ENCODE measurements around the gene CNTNAP2.

Gene CNTNAP2

DNA sequence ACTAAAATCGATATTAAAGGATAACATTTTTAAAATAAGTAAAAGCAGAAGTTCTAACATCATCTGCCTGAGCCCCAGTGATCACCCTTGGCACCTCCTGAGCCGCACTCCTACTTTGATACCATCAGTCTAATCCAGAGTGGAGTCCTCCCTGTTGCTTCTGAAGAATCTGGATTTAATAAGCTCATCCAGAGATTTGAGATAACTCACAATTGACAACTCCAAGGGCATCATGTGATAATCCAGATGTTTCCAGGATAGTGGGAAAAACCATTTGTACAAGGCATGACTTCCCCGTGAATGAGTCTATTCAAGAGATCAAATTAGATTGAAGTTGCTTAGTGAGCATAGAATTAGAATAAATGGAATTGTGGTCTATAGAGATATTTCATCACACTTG is 1998.2 kb downstream of the CNTNAP2 start:
- no peak for DNase-seq (ENCODE audit: low read depth in 2 of 2, low spot score in 1 of 2)

DNA sequence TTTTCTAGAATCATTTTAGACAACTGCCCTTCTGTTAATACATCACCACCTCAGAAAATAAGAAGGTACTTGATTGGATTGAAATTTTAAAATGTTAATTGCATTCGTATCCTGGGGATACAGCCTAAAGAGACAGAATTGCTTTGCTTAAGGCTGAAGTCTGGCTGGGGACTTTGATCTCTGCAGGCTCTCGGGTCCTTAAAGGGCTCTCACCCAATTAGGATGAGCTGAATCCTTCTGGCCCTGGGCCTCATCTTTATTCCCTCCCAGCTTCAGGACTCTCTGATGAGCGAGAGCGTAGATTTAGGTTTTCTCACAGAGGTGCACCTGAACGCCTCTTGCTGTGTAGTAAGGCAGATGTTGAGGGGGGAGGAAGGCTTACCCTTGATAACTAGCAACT is 1998.7 kb downstream of the CNTNAP2 start:
- no peak for DNase-seq (ENCODE audit: low read depth in 2 of 2, low spot score in 1 of 2)

DNA sequence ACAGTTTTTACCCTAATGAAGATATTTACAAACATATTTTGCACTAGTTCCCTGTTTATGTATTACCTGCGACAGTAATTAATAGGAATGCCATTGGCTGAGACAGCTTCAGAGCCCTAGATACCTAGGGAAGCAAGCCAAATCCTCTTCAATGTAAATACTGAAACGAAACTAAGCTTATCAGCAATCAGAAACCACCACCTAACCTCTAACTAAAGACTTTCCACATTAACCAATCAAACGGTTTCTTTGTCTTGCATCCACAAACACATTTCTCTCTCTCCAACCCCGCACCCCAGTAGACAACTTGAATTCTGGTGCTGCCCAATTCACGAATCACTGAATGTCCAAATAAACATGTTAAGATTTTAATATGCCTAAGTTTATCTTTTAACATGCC is 1999.6 kb downstream of the CNTNAP2 start:
- no peak for DNase-seq (ENCODE audit: low read depth in 2 of 2, low spot score in 1 of 2)

DNA sequence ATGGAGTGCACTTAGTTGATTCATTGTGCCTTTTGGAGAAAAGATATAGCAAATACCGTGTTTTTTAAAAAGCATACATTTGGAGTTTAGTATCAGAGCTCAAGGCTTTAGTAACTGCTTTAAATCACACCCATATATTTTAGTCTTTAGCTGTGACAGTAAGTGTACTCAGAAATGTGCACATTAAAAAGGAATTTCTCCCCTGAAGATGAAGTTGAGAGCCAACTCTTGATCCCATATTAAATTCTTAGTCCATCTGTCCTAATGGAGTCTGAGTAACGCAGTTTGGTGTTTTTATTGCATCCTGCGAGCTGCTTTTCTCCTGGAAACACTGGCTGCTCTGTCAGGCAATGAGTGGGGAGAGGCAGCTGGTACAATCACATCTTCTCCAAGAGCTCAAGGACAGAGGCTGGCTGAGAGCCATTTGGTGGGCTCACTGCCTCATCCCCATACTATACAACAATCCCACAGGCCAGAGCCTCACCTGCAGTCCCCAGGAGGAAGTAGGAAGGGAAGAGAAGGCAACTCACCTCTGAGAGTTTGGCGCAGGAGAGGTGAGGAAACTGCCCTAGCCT is 2000.3 kb downstream of the CNTNAP2 start:
- DNase-seq (ENCODE audit: low read depth in 2 of 2, low spot score in 1 of 2), result no peak

DNA sequence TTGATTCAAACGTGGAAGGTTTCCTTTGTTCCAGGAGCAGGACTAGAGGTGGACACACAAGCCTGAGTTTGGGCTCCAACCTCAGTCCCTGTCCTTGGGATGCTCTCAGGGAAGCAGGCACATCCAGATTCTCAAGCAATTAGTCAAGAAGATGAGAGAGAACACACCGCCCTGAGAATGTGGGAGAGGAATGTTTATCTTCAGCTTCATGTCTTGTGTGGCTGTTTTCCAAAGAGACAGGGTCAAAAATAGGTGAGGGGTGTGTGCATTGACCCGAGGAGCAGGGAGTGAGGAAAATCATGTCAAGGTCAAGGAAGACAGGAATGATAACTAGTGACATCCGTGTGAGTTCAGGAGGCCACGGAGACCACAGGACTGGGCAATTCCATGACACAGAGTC is 2001.8 kb downstream of the CNTNAP2 start:
- no peak for DNase-seq (ENCODE audit: low read depth in 2 of 2, low spot score in 1 of 2)

DNA sequence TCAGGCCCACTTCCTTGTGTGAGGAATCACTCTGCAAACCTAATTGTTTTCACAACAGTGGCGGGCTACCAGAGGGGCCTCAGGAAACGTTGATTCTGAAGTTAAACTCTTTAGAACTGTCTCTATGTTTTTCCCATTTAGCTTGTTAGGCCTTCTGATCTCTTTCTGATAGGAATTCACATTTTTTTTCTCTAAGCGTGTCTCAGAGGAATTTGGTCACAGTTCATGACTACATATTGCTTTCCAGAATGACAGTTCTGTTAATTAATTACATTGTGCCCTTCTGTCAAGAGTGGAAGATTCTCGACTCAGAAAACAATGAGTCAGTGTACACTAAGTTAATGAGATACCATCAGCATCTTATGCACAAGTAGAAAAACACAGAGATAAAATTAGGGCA is 2004.8 kb downstream of the CNTNAP2 start:
- no peak for DNase-seq (ENCODE audit: low read depth in 2 of 2, low spot score in 1 of 2)

DNA sequence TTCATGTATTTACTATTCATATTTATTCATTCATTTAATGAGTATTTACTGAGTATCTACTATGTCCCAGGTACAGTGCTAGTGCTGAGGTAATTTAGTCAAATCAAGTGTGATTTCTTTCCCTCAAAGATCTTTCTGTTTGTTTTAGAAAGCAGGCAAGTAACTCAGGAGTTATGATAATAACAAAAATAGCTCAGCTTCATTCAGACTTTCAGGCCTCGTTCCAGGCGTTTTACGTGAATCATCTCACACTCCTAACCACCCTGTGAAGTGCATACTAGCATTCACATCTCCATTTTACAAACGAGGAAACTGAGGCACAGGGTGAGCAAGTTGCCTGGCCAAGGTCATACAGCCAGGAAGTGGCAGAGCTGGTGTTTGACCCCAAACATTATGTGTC is 2005.2 kb downstream of the CNTNAP2 start:
- DNase-seq (ENCODE audit: low read depth in 2 of 2, low spot score in 1 of 2), result no peak

DNA sequence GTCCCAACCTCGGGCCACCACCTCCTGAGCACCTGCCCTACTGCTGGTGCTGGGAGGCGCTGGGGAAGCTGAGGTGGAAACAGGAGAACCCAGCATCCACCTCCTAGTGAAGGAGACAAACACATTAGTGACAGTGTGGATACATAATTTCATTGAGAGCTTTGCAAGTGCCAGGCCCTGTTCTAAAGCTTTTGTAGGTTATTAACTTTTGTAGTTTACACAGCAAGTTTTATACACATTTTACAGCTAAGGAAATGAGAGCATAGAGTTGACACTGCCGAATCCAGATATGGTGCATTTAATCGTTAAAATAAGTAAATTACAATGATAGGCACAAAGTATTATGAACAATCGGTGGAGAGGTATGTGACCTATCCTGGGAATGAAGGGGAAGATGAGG is 2007.9 kb downstream of the CNTNAP2 start:
- no peak for DNase-seq (ENCODE audit: low read depth in 2 of 2, low spot score in 1 of 2)

DNA sequence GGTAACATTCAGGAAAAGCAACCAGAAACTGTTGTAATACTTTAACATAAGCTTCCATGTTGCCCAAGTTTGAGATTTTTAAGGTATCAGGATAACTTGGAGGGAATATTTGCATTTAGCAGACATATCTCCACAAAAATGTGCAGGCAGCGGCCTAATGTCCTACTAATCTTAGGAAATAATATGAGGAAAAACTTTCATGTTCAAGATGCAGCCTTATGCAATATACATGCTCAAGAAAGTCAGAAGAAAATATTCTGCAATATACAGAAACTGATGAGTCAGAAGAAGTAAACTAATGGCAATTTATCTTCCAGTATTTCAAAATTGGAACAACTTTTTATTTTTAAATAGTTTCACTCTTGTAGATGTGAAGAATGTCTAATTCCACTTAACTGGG is 2010.8 kb downstream of the CNTNAP2 start:
- no peak for DNase-seq (ENCODE audit: low read depth in 2 of 2, low spot score in 1 of 2)

DNA sequence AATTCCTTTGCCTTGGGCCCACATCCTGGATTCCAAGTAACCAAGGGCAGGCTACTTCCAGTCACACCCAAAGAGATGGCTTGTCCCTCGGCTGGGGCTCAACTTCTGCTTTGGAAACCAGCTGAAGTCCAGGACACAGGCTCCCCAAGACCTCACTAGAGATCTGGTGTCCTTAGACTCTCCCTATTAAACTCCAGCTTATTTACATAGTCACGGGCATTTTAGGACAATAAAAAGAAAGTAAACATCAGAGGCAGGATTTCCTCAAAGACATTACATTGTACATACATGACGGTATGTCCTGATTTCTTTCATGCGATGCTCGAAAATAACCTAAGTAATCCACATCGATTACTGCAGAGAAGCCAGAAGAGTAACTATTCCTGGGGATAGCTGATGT is 2012.4 kb downstream of the CNTNAP2 start:
- DNase-seq (ENCODE audit: low read depth in 2 of 2, low spot score in 1 of 2), result no peak

DNA sequence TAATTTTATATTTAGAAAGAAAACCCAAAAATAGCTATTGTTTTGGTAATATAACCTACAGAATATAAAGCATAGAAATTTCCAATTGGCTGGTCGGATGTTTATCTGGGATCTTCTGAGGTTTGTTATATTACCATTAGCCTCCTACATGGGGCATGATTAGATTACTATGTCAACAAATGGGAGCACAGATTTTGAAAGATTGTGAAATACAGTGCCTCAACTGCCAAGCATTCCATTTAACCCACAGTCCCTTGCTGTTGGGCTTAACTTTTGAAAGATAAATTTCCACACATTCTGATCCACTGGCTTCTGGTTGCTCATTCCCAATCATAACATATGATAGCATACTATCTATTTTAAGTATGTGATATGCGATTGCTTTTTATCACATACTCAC is 2018.5 kb downstream of the CNTNAP2 start:
- no peak for DNase-seq (ENCODE audit: low read depth in 2 of 2, low spot score in 1 of 2)

DNA sequence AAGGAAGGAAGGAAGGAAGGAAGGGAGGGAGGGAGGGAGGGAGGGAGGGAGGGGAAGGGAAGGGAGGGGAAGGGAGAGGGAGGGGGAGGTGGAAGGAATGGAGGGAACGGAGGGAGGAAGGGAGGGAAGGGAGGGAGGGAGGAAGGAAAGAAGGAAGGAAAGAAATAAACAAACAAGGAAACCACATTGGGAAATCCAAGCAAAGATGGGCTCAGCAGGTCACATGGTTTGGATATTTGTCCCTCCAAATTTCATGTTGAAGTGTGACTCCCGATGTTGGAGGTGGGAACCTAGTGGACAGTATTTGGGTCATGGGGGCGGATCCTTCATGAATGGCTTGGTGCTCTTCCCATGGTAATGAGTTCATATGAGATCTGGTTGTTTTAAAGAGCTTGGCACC is 2019.4 kb downstream of the CNTNAP2 start:
- no peak for DNase-seq (ENCODE audit: low read depth in 2 of 2, low spot score in 1 of 2)

DNA sequence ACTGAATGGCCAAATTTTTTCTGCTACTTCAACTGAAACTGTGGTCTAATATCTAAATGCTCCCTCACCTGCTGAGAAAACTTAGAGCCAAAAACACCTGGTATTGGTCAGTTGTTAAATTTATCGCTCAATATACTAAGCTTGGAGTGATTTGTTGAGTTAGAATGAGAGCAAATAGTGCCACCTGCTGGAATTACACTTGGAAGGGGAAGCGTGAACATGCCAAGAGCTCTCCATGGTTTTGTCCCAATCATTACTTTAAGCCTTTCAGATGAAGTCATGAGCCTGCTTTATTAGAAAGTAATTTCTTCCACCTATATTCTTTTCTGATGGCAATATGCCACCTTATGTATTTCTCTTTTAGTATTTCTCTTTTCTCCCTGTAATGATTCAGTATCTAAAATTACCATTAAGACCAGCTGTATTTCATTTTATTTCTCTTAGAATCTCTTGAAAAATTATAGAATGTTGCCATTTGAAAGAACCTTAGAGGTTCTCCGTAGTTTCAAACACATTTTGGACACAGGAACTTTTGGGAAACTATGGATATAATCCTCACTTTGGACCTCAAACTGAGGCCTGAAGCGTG is 2026.2 kb downstream of the CNTNAP2 start:
- DNase-seq (ENCODE audit: low read depth in 2 of 2, low spot score in 1 of 2), result no peak

DNA sequence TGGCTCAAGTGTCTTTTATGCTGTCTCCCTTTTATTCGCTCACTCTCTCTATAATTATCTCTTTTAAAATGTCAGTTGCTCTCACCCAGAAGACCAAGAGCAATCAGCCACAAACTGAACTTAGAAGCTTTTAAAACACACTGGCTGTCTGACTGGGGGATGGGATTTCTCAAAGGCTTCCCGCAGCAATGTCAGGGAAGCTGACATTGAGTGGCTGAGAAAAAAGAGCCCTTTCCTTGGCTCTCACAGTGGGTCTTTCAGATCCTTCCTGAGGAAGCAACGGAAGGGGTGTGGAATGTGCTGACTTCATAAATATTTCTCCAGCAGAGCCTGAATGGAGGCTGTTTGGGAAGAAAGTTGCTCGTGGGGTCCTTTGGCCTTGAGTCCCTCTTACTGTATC is 2028.2 kb downstream of the CNTNAP2 start:
- no peak for DNase-seq (ENCODE audit: low read depth in 2 of 2, low spot score in 1 of 2)

DNA sequence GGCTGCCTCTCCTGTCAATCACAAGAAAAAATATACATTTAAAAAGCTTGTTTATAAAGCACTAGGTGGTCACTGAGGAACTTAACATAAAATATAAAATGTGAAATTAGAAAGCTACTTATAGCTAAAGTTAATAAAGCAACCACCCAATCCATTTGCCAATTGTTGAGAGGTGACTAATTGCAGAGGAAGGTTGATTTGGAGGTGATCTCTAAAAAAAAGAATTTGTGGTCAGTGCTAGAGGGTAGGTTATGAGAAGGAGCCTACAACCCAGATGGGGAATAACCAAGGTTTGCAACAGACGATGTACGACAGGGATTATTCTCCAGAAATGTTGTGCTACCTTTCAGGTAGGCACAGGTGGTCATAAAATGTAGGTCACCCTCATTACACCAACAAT is 2029.7 kb downstream of the CNTNAP2 start:
- no peak for DNase-seq (ENCODE audit: low read depth in 2 of 2, low spot score in 1 of 2)

DNA sequence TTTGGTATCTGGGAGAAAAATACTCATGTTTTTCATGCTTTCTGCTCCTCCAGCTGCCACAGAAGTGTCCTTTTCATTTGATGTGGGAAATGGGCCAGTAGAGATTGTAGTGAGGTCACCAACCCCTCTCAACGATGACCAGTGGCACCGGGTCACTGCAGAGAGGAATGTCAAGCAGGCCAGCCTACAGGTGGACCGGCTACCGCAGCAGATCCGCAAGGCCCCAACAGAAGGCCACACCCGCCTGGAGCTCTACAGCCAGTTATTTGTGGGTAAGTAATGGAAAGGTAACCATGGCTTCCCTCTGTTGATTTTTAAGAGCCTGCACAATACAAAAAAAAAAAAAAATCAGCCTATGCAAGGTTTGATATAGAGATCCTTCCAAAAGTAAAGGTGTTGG is 2030.8 kb downstream of the CNTNAP2 start:
- DNase-seq (ENCODE audit: low read depth in 2 of 2, low spot score in 1 of 2), result no peak

DNA sequence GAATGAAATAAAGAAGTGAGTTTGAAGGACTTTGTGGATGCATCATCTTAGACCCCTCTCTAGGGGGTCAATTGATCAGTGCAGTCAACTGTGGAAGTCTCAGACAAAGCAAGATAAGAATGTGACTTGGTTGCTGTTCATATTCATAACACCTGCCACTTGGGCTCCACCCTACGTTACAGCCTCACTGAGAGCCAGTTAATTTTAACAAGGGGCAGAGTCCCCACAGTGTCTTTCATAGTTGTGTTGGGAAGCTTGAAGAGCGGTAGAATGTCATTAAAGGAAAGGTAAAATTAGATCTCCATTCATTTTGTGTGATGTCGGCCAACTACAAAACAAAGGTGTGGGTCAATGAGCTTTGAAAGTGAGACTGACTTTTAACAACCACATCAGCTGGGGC is 2031.9 kb downstream of the CNTNAP2 start:
- DNase-seq (ENCODE audit: low read depth in 2 of 2, low spot score in 1 of 2), result no peak

DNA sequence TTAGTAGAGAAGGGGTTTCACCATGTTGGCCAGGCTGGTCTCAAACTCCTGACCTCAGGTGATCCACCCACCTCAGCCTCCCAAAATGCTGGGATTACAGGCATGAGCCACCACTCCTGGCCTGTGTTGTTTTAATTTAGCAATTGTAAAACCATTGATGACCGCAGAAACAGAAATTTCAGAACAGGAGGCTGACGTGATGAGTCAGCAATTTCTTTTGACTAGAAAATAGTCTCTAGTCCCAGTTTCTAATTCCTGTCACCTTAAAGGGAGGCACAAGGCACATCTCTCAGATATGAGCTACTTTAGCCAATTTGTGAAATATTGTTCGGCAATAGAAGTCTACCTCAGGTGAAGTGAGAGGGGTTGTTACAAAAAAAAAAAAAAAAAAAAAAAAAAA is 2033.1 kb downstream of the CNTNAP2 start:
- no peak for DNase-seq (ENCODE audit: low read depth in 2 of 2, low spot score in 1 of 2)

DNA sequence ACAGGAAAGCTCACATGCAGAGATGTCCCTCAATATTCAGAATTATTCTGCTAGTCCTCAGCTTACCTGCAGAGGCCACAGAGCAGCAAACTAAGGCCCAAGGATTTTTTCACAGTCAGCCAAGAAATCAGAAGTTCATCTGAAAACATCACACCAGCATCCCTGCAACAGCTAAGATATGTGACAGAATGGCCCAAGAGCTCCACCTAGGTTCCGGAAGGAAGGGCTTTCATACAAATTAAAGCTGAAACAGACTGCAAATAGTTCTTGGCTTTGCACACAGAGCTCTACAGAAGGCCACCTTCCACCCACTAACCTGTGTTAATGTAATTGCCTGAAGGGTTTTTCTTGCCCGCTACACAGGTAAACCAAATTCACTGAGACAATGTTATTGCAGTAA is 2035.2 kb downstream of the CNTNAP2 start:
- DNase-seq (ENCODE audit: low read depth in 2 of 2, low spot score in 1 of 2), result no peak

DNA sequence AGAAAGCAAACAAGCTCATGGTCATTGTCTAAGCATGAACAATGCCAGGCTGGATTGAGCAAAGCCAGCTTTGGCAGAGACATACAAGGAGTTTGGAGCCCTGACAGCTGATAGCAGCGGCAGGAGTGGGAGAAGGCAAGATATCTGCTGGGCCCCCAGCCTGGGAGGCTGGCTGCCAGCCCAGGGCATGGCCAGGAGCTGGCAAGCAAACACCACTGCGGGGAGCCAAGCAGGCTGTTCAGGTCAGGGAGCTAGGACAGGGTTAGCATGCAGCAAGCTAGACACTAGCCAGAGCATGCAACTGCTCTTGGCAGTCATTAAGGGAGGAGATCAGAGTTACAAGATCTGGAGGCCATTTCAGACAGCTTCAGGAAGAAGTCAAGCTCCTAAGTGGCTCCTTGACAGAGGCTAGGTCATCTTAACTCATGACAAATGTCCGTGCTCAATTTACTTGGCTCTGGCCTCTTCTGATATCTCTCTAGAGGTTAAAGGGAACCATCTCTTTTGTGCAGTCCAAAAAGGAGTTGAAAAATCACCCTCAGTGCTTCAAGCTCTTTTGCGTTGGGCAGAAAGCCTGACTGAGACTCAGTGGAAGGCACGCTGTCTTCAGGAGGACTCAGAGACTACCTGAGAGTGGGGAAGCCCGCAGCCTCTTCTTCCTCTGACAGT is 2037.1 kb downstream of the CNTNAP2 start:
- DNase-seq (ENCODE audit: low read depth in 2 of 2, low spot score in 1 of 2), result no peak

DNA sequence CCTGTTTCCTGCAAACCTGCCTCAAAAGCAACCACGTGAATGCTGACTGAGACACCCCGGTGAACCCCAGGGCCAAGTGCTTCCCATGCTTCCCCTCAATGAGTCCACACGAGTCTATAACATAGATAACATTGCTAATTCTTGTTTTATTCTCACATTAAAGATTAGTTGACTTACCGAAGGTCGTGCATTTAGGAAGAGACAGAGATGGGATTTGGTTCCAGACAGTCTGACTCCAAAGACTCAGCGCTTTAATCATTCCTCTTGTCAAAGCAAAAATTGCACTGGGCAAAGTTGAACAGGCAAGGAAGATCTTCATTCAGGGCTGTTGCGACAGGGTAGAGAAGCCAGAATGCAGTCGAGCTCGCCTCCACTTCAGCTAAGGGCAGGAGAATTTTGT is 2038.4 kb downstream of the CNTNAP2 start:
- no peak for DNase-seq (ENCODE audit: low read depth in 2 of 2, low spot score in 1 of 2)

DNA sequence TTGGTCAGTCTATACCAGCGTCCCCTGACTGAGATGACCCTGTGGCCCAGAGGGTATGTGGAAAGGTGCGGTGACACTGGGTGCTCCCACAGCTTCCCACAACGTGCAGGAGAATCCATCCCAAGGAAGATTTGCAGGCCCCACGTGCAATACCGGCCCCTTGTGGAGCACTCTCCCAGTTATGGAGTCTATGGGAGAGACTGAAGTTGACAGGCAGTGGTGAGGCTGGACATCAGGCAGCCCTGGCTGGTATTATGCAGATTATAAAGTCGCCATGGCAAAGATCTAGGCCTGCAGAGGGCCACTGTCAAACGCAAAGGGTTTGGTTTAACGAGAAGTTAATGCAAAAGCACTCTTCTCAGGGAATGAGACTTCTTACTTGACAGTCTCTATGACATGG is 2039.2 kb downstream of the CNTNAP2 start:
- no peak for DNase-seq (ENCODE audit: low read depth in 2 of 2, low spot score in 1 of 2)

DNA sequence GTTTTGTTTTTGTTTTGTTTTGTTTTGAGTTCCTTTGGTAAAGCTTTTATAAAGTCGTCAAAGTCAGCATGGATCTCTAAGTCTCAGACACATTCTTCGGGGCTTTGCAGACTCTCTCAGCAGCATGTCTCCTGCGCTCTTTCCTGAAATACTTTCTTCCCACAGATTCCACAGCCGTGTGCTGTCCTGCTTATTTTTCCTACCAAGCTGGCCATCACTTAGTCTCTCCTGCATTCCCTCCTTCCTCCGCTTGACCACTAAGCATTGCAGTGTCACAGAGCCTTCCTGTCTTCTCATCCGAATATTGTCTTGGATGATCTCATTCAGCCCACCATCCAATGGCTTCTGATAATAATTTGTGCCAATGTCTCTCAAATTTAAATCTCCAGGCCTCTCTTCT is 2039.6 kb downstream of the CNTNAP2 start:
- DNase-seq (ENCODE audit: low read depth in 2 of 2, low spot score in 1 of 2), result no peak

Data from stimulated activated CD8-positive, alpha-beta memory T cell treated with anti-CD3 and anti-CD28 coated beads, Interleukin-4, amount 100 ng/mL, for 4 hours (primary cell).